ENCODE data around the gene ERG.

DNA sequence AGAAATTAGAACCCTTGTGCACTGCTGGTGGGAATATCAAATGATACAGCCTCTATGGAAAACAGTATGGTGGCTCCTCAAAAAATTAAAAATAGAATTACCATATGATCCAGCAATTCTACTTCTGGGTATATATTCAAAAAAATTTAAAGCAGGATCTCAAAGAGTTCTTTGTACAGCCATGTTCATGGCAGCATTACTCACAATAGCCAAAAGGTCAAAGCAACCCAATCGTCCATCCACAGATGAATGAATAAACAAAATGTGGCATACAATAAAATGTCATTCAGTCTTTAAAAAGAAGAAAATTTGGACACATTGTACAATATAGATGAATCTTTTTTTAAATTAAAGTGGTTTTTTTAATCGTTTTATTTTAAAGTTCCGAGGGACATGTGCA, 36.3 kb upstream of the ERG start:
- TF ChIP-seq, protein P1, sequence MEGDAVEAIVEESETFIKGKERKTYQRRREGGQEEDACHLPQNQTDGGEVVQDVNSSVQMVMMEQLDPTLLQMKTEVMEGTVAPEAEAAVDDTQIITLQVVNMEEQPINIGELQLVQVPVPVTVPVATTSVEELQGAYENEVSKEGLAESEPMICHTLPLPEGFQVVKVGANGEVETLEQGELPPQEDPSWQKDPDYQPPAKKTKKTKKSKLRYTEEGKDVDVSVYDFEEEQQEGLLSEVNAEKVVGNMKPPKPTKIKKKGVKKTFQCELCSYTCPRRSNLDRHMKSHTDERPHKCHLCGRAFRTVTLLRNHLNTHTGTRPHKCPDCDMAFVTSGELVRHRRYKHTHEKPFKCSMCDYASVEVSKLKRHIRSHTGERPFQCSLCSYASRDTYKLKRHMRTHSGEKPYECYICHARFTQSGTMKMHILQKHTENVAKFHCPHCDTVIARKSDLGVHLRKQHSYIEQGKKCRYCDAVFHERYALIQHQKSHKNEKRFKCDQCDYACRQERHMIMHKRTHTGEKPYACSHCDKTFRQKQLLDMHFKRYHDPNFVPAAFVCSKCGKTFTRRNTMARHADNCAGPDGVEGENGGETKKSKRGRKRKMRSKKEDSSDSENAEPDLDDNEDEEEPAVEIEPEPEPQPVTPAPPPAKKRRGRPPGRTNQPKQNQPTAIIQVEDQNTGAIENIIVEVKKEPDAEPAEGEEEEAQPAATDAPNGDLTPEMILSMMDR (IDR thresholded peaks at IDR 0.05) = no peak
- TF ChIP-seq POLR2A (IDR thresholded peaks at IDR 0.05) = no peak

Measured in adrenal gland (tissue), 5 donors.